HG02840 (cell line): ENCODE measurements around the gene PBXIP1.

Experiments
- ATAC-seq: cut with Tn5 transposase; IDR thresholded peaks from one replicate; pipeline ENCODE4 v1.9.1; 2021; ENCODE audit warnings: mild to moderate bottlenecking, moderate library complexity, moderate number of reproducible peaks; ENCODE audit not compliant: unreplicated experiment, low FRiP score

The PBXIP1 gene

GRCh38 chr1:154959426-154959780, 3.5 kb upstream of the PBXIP1 start:
- ATAC-seq: no peak

GRCh38 chr1:154958681-154959425, 3.0 kb upstream of the PBXIP1 start:
- ATAC-seq: no peak

- no peak for ATAC-seq
Observed at GRCh38 chr1:154958036-154958435, 2.1 kb upstream of the PBXIP1 start.

- no peak for ATAC-seq
Observed at GRCh38 chr1:154957091-154957657, 1.3 kb upstream of the PBXIP1 start.

GRCh38 chr1:154956544-154956941, 644 bp upstream of the PBXIP1 start:
- ATAC-seq: no peak

- no peak for ATAC-seq
Observed at GRCh38 chr1:154955039-154955717, 721 bp downstream of the PBXIP1 start.

GRCh38 chr1:154954541-154954940, 1.4 kb downstream of the PBXIP1 start:
- ATAC-seq: no peak

GRCh38 chr1:154953611-154954038, 2.3 kb downstream of the PBXIP1 start:
- no peak for ATAC-seq

- no peak for ATAC-seq
Observed at GRCh38 chr1:154952664-154953063, 3.2 kb downstream of the PBXIP1 start.

GRCh38 chr1:154951901-154952657, 3.8 kb downstream of the PBXIP1 start:
- ATAC-seq: no peak

GRCh38 chr1:154948079-154948478, 7.8 kb downstream of the PBXIP1 start:
- ATAC-seq: no peak

GRCh38 chr1:154945962-154946850, 9.7 kb downstream of the PBXIP1 start:
- ATAC-seq: no peak

- no peak for ATAC-seq
Observed at GRCh38 chr1:154945160-154945961, 10.5 kb downstream of the PBXIP1 start.

- no peak for ATAC-seq
Observed at GRCh38 chr1:154944401-154945159, 11.3 kb downstream of the PBXIP1 start.

GRCh38 chr1:154943649-154944400, 12.1 kb downstream of the PBXIP1 start:
- no peak for ATAC-seq

GRCh38 chr1:154941333-154942013, 14.4 kb downstream of the PBXIP1 start:
- ATAC-seq: no peak

GRCh38 chr1:154940651-154941194, 15.2 kb downstream of the PBXIP1 start:
- no peak for ATAC-seq
